Stimulated activated CD4-positive, alpha-beta T cell treated with anti-CD3 and anti-CD28 coated beads, Interleukin-1b, Interleukin-23, amount 100 ng/mL, for 48 hours (primary cell): ENCODE data around the gene AKAP12.
"Not testable (repeated sequence)": the region's sequence is repeated elsewhere in the genome, so short reads cannot be mapped to it uniquely, and the experiment has no call there.

Experiments
- DNase-seq: peaks from one replicate; pipeline ENCODE4 v3.0.0-alpha.2; 2020

The AKAP12 gene

GRCh38 chr6:151286214-151286613 lies 46.4 kb downstream of the AKAP12 start:
- peak; percentile 8 for DNase-seq

GRCh38 chr6:151288712-151289398 lies 49.1 kb downstream of the AKAP12 start:
- peak; percentile 30 for DNase-seq

DNA sequence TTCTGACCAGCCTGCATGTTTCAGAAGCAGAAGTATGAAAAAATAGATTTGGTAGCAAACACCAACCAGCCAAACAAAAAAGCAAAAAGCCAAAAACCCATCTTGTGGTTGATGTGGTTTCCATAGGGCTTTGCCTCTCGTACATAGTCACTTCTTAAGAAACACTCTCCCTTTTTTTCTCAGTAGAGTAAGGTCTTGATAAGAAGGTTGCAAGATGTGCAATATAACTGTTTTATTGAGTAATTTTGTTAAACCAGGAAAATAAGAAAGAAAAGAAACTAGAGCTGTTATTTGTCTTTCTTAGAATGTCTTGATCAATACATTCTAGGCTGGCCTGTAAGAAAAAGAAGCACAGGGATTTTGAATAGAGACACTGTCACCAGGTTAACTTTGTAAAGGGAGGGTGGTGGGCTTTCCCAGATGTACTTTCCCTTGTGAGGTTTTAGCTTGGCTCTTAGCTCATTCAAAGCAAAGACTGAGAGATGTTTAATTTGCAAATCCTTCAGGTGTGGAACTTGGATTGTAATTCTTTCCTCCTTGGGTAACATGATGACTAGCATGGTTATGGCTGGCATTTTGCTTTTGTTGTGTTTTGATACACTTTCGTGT lies 49.7 kb downstream of the AKAP12 start:
- no peak for DNase-seq

DNA sequence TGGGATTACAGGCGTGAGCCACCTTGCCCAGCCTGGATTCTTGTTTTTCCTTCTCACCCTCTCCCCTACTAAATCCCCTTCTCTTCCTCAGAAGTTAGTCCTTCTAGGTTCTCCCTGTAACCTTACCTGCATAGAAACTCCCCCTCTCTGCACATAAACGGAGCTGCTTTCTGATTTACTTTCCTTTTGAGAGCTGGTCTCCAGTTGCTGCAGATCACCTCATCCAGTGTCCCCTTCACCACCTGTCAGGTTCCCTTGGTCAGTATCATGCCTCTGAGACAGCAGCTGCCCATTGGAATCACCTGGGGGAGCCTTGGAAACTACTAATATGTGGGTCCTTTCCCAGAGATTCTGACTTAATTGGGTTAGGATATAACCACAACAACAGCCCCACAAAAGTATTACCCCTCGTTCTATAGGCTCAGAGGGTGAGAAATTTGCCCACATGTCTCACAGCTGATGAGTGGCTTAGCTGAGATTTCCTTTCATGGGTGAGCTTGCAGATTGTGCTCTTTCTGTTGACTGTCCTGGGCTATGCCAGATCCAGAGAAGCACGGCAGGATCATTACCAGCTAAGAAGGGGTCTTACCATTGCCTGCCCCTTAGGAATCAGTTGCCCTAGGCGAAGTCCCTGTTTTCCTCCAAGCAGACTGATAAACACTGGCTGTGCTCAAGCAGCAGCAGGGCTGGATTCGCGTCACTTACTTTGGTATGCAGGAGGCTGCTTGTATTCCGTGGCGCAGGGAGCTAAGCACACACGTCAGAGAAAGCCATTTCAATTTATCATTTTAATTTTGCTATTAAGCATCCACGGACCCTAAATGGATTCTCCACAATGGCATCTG lies 51.3 kb downstream of the AKAP12 start:
- DNase-seq = no peak

- no peak for DNase-seq
Measured at GRCh38 chr6:151291722-151292059, 51.9 kb downstream of the AKAP12 start.

- no peak for DNase-seq
Measured at GRCh38 chr6:151292974-151293687, 53.4 kb downstream of the AKAP12 start.

DNA sequence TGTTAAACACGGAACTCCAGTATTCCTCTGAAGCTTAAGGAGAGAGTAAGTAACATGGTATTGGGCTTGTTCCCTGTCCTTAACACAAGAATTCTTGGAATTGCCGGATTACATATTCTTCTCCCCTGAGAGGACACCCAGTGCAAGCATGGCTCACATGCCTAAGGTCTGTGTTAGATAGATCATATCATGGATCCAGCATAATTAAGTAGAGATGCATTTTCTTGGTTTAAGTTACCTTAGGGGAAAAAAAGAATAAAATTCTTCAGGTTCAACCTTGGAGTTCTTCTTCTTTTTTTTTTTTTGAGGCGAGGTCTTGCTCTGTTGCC lies 53.9 kb downstream of the AKAP12 start:
- DNase-seq = no peak

DNA sequence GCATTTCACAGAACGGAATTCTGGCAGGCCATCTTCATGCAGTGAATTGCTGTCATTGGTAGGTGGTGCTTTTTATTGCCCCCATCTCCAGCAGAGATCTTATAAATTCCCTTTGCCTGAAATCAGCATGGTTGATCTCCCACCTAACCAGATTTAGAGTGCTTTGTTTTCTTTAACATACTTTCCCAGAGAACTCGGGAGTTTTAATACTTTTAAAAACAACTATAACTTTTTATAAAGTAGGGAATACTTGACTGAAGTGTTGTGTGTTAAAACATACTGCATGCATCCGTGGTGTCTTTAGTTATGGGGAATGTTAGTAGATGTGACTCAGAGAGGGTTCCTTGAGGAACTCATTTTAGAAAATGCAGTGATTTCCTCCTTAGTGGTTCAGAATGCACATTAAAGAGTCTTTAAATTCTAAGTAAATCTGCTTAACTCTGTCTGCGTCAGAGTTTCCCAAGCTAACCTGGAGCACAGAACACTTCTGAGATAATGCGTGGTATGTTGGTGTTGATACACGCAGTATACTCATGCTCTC lies 54.9 kb downstream of the AKAP12 start:
- DNase-seq = no peak

GRCh38 chr6:151297886-151298285 lies 58.1 kb downstream of the AKAP12 start:
- DNase-seq = no peak

- DNase-seq = no peak
Measured at GRCh38 chr6:151299011-151299410, 59.2 kb downstream of the AKAP12 start.

GRCh38 chr6:151300267-151300991 lies 60.7 kb downstream of the AKAP12 start:
- no peak for DNase-seq

DNA sequence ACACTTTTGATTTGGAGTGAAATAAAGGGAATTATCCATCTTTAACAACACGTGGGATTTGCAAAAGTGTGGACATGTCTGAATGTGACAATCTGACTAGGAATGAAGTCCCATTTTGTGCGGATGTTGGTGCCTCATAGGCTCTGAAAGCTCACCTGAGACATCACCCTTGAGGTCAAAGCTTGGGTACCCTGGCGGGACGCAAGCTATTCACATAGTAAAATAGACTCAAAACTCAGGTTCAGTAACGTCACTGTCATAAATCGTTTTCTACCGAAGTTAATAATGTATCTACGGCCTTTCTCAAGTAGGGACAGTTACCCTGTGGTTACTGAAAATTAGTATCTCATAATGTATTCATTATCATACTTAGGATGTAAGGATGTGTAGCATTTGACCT lies 61.8 kb downstream of the AKAP12 start:
- DNase-seq = no peak

DNA sequence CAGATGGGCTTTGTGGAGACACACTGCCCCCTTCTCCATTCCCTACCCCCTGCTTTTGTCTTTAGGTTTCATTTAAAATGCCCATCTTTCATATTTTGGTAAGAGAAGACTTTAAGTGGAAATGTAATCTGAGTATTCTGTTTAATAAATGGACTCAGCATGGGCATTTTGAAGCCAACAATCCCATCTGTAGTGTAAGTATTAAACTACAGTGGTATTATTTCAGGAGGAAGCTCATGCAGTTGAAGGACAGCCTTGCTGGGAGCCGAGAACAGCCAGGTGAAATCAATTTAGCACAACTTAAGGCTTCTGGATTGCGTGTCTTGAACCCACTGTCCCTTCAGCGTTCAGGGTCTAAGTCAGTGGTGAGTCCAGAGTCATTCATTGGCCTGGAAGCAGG lies 63.5 kb downstream of the AKAP12 start:
- DNase-seq = no peak

- no peak for DNase-seq
Measured at GRCh38 chr6:151306269-151306783, 66.6 kb downstream of the AKAP12 start.

- no peak for DNase-seq
Measured at GRCh38 chr6:151307501-151307900, 67.7 kb downstream of the AKAP12 start.

DNA sequence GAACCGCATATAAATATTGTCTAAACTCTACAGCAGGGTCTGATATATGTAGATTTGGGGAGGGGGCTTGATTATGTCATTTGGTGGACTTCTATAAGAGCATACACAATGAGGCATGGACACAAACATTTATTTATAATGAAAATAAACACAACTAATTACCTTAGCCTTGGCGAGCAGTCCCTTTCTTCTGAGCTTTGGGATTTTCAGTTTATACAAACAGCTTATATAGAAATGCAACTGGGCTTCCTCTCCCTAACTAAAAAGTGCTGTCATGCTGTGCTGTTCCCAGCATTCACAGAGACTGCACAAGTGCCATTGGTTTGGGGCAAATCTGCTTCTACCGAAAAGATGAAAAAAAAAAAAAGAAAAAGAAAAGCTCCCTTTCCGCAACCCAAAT lies 69.9 kb downstream of the AKAP12 start:
- DNase-seq = no peak

DNA sequence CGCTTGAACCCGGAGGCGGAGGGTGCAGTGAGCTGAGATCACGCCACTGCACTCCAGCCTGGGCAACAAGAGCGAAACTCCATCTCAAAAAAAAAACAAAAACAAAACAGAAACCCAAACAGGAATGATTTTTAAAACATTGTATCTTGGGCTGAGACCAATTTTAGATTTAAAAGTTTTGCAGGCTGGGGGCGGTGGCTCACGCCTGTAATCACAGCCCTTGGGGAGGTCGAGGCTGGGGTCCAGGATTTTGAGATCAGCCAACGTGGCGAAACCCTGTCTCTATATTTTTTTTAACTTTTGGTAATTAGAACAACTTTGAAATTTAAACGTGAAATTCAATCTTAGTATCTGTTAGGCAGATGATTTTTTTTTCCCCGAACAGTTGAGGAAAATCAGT lies 70.5 kb downstream of the AKAP12 start:
- DNase-seq = no peak

DNA sequence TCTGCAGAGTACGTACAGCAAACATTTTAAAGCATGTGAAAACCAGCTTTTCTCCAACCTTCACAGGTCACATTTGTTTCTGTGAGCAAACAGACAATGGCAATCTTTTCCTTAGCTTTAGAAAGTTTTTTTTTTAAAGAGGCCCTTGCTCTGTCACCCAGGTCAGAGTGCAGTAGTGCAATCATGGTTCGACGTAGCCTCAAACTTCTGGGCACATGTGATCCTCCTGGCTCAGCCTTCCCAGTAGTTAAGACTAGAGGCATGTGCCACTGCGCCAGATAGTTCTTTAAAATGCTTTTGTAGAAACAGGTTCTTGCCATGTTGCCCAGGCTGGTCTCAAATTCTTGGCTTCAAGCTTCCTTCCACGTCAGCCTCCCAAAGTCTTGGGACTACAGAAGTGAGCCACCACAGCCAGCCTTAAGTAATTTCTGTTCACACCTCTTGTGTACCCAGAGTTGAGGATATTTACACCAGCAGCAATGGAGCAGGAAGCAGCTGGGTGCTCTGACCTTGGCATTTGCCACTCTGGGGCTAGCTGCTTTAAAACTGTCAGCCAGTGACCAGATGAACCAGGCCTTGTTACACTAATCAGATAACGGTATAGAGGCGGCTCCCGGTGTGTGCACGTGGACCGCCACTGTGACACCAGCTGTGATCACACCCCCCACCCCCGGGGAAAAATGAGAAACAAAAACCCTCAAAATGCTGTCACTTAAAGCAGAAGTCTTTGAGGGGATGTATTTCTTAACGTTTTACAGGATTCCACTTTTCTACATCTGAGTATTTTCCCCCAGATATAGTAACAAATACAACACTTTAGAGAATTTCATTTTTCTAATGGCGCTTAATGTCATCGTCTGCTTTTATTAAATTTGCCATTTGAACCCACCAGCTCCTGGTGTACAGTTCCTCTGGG lies 71.3 kb downstream of the AKAP12 start:
- DNase-seq = no peak

- DNase-seq = no peak
Measured at GRCh38 chr6:151313066-151313491, 73.3 kb downstream of the AKAP12 start.

DNA sequence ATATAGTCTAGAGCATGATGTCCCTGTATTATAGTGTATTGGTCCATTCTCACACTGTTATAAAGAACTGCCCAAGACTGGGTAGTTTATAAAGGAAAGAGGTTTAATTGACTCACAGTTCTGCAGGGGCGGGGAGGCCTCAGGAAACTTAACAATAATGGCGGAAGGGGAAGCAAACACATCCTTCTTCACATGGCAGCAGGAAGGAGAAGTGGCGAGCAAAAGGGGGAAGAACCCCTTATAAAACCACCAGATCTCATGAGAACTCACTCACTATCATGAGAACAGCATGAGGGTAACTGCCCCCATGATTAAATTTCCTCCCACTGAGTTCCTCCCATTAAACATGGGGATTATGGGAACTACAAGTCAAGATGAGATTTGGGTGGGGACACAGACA lies 75.9 kb downstream of the AKAP12 start:
- DNase-seq = not testable (repeated sequence)
